GM21360 (cell line): ENCODE results near the gene CRYBG3.
"Not testable (repeated sequence)": the region's sequence is repeated elsewhere in the genome, so short reads cannot be mapped to it uniquely, and the experiment has no call there.

ENCODE experiments used
- ATAC-seq: cut with Tn5 transposase; IDR thresholded peaks from one replicate; pipeline ENCODE4 v1.9.1; 2021; ENCODE audit warnings: mild to moderate bottlenecking, moderate library complexity; ENCODE audit not compliant: unreplicated experiment

CRYBG3 gene

DNA sequence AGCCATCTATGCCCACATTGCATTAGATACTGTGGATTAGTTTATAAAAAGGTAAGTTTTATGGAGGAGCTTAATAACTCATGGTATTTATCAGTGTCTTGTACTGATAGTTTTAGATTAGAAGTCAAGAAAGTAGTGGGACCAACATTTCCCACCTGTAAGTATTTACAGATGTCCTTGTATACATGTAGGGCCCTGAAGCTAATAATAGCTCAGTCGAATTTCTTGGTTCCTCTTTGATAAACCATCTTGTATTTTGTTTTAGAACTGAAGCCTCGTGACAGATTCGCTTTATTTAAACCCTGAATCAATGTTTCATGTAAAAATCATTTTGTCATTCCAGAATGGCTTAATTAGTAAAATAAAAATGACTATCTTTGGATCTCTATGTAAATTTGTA is 73.4 kb downstream of the CRYBG3 start:
- ATAC-seq: peak; percentile 77

DNA sequence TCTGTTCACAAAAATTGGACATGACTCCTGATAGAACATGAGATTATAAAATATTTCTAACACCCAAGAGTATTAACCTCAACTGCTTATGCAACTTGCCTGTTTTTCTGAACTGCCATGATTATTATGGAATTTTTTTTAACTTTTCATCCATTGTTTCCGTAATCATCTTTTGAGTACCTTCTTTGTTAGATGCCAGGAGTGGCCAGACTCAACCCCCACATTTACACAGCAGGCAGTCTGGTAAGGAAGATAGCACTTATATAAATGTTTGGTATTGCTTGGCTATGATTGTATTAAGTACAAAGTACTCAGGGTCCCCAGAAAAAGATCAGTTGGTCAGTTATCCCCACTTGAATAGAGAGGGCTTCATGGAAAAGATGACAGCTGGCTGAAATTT is 74.3 kb downstream of the CRYBG3 start:
- no peak for ATAC-seq

DNA sequence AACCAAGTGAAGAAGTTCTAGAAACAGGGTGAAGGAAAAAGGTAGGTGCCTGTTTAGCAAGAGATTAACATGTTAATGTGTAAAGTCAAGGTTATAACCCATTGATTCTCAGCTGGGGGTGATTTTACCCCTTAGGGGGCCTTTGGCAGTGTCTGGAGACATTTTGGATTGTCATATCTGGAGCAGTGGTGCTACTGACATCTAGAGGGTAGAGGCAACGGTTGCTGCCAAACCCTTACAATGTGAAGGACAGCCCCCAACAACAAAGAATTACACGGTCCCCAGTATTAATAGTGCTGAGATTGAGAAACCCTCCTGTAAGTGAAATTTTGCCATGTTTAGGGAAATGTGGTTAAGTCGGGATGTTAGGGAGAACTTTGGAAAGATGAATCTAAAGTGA is 74.7 kb downstream of the CRYBG3 start:
- ATAC-seq: no peak

DNA sequence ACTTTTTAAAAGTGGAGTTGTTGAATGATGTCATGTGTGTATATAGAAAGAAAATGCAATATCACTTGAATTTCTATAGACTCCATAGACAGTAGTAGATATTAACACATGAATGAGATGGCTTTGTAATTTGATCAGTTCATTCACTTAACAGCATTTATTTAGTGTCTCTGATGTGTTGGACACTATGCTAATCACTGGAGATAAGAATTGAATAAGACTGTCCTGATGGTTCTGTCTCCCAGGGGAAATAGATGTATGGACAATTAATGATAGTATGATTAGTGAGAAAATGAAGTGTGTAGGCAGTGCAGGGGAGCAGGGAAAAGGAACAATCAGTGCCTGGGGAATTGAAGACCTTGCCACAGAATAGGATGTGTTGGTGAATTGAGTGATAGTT is 77.5 kb downstream of the CRYBG3 start:
- no peak for ATAC-seq

DNA sequence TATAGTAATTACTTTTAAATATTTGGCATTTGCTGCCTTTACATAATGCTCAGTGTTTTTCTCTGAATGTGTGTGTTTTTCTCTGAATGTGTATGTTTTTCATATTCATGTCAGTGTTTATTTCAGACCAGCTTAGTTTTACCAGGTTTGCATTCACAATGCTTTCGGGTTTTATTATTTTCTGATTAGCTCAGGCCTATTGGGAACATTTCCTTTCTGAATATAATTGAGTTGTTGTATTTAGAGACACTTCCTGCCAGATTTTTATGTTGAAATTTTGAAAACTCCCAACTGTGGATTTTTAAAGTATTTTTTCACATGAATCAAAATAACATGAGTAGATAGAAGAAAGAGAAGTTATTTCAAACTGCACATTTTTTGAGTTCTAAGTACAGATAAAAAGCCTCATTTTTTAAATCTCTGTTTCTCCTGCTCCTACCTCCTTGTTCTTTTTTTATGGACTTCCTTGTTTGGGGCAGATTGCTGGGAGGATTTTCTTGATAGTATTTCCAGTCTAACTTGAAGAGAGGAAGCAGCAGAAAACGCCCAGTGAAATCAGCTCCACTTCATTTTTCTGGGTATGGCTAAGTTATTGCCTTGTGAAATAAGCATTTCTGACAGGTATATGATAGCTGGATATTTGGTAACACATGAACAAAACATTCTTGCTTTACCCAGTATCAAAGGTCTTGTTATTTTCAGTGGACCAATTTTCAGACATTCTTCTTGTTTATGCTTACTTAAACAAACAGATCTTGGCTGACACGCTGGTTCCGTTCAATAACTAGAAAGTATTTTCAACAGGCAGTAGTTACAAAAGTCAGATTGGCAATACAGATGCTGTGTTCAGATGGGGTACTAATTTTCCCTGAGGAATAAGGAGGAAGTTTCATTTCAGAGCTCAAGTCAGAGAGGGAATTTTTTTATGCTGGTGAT is 79.8 kb downstream of the CRYBG3 start:
- ATAC-seq: no peak

DNA sequence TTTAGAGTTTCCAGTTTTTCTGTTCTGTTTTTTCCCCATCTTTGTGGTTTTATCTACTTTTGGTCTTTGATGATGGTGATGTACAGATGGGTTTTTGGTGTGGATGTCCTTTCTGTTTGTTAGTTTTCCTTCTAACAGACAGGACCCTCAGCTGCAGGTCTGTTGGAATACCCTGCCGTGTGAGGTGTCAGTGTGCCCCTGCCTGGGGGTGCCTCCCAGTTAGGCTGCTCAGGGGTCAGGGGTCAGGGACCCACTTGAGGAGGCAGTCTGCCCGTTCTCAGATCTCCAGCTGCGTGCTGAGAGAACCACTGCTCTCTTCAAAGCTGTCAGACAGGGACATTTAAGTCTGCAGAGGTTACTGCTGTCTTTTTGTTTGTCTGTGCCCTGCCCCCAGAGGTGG is 88.0 kb downstream of the CRYBG3 start:
- ATAC-seq: not testable (repeated sequence)

DNA sequence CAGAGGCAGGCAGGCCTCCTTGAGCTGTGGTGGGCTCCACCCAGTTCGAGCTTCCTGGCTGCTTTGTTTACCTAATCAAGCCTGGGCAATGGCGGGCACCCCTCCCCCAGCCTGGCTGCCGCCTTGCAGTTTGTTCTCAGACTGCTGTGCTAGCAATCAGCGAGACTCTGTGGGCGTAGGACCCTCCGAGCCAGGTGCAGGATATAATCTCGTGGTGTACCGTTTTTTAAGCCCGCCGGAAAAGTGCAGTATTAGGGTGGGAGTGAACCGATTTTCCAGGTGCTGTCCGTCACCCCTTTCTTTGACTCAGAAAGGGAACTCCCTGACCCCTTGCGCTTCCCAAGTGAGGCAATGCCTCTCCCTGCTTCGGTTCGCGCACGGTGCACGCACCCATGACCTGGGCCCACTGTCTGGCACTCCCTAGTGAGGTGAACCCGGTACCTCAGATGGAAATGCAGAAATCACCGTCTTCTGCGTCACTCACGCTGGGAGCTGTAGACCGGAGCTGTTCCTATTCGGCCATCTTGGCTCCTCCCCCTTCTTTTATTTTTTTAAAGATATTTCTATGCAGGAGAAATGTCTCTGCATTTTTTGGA is 88.5 kb downstream of the CRYBG3 start:
- not testable (repeated sequence) for ATAC-seq

DNA sequence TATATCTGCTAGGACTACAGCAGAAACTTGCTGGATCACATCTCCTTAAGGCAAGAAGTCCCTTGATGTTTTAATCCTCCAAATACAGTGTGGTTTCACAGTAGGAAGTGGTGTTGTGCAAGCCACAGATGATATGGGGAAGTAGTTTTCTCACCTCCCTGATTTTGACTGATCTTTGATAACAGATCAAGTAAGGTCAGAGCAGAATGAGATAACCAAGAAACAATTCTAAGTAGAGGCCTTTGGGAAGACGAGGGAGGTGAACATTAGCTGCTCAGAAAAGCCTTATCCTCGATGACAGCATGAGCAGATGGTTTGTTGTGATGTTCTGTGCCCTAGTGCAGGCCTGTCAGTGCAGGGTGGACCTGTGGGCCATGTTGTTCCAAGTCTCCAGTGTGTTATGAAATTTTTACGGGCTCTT is 89.1 kb downstream of the CRYBG3 start:
- no peak for ATAC-seq

DNA sequence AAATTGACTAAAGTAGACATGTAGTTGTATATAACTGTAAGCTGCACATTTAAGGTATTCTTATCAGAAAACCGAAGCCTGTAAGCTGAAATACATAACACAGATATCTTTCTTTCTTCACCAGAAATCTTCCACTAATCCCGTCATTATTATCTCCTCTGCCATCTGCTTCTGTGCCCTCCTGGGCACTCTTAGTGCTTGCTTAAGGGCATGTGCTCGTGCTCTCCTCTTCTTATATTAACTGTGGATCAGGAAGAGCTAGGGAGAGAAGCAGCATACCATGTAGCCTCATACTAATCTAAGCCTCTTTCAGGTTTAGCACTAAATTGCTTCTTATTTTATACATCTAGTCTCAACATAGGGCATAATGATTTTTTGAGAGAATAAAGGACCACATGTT is 89.6 kb downstream of the CRYBG3 start:
- no peak for ATAC-seq

DNA sequence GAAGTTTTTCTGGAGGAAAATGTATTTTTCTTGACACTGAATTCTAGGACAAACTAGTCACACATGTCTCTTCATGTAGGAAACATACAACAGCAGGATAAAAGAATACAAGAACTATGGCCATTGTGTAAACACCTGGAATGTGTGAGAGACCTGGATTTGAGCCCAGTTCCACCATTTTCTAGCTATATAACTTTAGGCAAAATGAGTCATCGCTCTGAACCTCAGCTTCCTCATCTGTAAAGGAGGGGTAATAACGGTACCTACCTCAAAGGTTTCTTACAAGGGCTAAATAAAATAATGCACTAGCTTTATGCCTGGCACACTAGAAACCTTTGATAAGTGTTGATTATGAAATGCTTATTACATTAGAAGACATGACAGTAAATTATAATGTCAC is 92.6 kb downstream of the CRYBG3 start:
- ATAC-seq: no peak

DNA sequence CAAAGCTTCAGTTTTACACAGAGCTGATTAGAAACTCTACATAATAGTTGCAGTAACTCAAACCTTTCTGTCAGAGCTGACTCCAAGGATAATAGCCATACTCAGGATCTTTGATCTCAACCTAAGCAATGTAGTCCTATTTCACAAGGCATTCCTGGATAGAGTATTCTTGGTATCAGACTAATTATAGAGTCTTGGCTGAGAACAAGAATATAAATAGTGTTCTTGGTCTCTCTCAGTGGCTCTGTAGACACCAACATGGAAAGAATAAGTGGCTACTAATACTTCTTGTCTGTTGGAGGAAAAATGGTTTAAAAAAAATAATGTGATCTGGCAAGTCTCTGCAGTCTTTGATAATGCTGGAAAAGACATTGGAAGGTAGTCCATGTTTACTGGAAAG is 94.8 kb downstream of the CRYBG3 start:
- ATAC-seq: no peak

DNA sequence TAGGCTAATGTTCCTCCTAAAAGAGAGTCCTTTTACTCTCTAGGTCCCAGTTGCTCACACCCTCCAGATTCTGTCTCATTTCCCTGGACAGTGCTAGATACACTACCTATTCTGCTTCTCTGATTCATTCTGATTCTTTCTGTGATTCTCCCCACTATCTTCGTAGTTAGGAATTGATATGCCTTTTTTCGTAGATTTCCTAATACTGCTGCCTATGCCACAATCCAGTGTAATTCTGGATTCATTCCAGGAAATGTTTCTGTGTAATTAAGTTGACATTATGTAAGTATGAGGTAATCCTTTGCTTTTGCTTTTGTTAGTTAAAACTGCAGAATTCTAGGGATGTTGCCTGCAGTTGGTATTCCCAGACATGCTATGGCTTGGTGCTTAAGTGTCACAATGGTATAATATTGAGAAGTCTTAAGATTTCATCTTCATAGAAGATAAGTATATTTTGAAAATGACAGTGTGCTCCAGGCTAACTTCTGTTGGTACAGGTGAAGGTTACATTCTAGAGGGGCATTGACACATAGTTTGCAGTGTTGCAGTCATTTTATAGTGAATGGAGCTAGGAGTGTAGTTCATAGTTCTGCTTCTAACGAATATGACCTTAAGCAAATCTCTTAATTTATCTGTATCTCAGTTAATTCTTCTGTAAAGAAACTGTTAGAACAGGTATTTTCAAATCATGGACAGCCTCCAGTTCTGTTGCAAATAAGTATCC is 96.2 kb downstream of the CRYBG3 start:
- ATAC-seq: no peak

DNA sequence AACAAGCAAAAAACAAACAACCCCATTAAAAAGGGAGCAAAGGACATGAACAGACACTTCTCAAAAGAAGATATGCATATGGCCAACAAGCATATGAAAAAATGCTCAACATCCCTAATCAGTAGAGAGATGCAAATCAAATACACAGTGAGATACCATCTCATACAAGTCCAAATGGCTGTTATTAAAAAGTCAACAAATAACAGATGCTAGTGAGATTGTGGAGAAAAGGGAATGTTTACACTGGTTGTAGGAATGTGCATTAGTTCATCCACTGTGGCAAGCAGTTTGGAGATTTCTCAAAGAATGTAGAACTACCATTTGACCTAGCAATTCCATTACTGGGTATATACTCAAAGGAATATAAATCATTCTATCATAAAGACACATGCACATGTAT is 105.9 kb downstream of the CRYBG3 start:
- ATAC-seq: no peak

DNA sequence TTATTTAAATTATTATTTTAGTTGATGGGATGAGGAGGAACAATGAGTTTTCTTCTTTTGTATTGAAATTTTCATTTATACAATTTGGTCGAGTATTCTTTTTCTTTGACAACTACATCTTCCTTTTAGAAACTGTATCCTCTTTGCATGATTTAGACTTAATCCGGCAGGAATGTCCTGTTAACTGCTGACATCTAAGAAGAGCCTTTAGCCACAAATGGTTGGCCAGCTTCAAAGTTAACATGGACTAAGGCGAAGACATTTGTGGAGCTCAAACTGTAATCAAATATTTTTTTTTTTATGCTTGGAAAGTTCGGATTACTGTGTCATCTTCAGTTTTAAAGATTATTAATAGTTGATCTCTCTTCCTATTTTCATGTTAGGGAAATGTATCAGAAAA is 107.2 kb downstream of the CRYBG3 start:
- no peak for ATAC-seq

DNA sequence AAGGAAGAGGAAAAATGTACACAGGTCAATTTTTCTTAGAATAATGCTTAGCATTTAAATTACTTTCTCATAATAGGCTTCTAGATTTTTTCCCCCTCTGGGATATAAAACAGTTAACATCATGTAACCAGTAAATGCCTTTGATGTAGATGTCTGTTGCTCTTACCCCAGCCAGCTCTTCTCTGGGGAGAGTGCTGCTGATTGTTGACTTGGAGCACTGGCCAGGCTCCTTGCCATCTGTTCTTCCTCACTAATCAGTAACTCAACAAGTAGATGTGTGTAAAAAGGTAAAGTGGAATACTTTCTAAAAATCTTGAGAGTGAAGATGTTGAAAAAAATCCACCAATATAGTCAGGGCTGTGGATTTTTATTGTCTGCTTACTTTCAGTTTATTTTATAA is 108.2 kb downstream of the CRYBG3 start:
- ATAC-seq: no peak

DNA sequence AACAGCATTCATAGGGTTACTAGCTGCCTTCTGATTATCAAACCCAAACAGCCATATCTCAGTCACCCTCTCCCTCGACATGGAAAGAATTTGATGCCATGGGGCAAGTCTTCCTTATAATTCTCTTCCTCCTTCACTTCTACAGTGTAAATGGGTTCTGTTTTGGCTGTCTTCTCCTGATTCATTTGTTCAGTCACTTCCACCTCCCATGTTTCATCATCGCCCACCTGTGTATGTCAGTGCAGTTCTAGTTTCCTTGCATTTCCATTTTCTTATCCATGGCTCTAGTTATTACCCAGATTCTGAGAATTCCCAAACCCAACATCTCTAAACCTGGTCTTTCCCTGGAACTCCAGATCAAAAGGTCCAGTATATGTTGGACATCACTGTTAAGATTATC is 109.4 kb downstream of the CRYBG3 start:
- ATAC-seq: no peak

DNA sequence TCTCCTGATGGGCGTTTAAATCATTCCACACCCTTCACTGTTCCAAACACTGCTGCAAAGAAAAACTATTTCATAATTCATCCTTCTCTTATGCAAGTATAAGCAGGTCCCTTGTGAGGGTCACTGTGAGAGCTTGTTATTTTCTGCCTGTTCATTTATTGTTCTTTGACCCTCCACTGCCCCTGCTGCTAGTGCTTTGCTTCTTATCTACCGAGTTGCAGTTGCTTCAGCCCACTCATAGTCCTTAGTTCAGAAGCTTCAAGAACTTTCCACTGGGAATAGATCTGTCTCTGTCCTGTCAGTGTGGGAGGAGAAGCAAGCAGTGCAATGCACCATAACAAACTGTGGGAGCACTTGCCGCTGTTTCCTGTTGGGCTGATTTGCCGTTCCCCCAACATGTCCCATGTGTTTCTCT is 110.6 kb downstream of the CRYBG3 start:
- ATAC-seq: no peak

DNA sequence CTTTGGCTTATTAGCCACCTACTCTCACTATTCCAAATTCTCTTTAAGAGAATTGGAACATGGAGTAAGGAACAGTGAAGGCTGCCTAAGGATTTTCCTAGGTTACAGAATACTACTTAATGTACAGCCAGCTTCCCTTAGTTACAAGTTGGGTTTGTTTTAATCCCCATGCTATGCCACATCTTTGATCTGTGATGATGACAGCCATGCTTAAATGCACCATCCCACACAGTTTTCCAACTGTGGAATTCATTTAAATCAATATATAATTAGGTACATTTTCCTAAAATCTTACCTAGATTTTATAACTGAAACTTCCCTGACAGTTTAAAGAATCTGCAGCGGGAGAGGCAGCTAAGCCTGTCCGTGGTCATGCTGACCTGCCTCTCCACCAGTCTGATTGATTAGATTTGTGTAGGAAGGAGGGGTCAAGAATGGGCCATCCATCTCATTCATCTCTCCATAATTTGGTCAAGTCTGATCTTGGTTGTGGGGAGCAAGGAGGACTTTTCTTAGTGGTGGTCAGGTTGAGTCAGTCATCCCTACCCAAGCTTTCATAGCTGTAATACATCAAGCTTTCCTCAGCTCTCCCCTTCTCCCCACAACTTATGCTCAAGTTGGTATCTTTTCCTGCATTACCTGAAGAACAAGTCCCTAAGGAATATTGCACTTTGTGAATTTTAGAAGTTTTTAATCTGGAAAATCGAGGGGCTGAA is 113.3 kb downstream of the CRYBG3 start:
- ATAC-seq: no peak

DNA sequence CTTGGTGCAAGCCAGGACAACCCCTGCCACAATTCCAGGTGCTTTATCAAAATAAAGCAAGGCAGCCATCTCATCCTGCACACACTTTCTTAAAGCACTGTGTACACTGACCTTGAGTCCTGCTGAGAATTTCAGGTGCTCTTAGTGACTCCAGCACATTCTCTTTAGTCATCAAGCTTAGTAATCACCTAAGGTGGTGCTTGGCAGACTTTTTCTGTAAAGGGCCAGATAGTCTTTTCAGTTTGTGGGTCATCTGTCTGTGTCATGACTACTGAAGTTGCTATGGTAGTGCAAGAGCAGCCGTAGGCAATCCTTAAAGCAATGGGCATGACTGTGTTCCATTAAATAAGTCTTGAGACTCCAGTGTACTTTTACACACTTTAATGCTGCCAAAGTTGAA is 114.0 kb downstream of the CRYBG3 start:
- ATAC-seq: no peak

DNA sequence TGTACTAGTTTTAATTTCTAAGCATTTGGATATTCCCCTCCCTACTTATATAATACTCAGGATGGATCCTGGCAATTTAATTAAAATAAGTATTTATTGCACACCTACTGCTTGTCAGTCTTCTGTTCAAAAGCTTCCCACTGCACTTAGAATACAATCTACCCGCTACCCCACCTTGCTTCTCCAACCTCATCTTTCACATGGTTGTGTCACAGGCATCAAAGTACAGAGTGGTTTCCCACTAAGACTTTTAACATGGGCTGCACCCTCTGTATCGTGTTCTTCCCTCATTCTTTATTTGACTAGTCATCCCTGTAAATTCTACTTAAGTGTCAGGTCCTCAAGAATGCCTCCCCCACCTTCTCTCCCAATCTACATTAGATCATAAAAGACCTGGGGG is 115.4 kb downstream of the CRYBG3 start:
- ATAC-seq: no peak

DNA sequence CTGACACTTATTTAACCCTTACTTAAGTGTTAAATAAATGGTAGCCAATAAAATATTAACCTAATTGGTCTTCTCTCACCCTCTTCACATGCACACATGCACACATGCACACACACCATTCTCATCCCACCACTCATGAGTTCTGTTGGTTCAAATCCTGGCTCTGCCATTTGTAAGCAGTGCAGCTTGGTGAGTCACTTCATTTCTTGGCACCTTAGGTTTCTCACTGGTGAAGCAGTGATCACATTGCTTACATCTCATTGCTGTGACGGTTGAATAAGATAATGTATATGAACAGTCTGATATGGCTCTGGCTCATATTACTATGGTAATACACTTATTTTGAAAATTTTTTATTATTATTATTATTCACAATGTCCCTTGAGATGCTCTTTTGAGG is 116.6 kb downstream of the CRYBG3 start:
- no peak for ATAC-seq
